NCI-H526 treated with DMSO at 0.1 percent for 48 hours (cell line): ENCODE measurements around the gene SETBP1.

Experiments
- DNase-seq: peaks from one replicate; lab custom pipeline; 2025; lab: John Stamatoyannopoulos, UW

Gene SETBP1

DNA sequence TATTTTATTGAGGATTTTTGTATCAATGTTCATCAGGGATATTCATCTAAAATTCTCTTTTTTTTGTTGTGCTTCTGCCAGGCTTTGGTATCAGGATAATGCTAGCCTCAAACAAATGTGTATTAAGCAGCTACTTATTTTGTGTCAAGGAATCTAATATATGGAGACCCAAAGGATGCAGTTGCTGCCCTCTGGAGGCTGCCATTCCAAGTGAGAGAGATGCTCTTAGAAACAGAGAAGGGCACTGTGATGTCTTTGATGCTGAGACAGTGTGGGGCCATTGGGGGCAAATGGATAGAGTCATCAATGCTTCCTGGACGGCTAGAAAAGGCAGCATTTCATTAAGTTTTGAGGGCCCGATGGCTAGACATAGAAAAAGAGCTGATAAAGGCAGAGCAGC, 292.6 kb downstream of the SETBP1 start:
- DNase-seq = no peak

DNA sequence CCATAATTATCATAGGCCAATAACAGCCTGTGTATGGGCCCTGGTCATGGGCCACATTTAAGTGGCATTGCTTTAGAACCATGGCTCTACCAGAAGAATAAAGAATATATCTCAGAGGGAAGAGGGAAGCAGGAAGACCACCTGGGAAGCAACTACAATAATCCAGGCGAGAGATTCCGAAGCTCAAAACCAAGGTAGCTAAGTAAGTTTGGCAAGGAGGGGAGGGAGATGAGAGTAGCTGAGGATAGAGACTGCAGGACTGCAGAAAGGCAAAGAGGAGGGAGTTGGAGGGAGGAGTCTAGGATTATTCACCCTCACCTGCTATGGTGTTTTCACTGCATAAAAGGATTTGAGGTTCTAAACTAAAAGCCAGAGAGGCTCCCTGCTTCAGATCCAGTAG, 293.5 kb downstream of the SETBP1 start:
- DNase-seq = no peak

DNA sequence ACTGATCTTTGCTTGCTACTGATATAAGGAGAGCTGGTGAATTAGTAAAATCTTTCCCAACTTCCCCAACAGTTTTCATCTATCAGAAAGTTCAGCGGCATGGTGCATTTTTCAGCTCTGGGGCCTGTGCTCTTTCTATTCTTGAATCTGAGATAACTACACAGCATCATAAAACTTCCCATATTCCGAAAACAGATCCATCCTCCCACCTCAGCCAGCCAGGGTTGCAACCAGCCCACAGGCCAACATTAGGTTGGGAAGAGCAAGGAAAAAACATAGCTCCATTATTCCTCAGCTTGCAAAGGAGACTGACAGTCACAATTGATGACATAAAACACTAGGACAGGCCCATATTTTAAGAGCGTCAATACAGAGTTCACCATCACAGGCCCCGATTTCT, 297.2 kb downstream of the SETBP1 start:
- no peak for DNase-seq

DNA sequence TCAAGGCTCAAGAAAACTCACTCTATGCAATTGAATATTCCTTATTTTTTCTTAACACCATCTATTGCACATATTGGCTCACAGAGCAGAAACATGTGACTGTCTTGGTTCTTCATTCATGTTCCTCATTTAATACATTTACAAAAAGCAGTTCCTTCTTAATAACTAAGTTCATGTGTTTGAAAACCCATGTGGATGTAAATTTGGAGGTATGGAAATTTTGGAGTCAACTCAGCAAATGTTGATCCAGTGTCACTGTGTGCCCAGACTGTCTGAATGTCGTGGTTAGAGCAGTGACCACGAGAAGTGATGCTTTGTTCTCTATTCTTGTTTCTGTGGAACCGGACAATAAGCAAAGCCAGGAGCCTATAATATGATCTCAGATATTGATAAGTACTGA, 299.1 kb downstream of the SETBP1 start:
- no peak for DNase-seq

DNA sequence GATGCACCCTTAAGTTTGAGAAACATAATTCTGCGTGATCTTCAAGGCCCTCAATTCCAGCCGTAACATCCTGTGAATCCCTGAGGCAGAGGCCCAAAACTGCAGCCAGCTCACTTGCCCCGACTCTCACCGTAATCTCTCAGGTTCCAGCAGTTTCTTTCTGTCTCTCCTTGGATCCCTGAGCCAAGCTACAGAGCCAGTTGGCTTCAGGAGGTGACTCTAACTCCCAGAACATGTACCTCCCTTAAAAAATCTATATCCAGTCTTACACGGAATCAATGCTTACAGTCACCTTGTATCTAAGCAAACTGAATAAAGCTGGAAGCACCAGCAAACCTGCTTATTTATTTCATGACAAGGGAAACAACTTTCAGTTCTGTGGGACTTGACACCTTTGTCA, 300.4 kb downstream of the SETBP1 start:
- DNase-seq = no peak

DNA sequence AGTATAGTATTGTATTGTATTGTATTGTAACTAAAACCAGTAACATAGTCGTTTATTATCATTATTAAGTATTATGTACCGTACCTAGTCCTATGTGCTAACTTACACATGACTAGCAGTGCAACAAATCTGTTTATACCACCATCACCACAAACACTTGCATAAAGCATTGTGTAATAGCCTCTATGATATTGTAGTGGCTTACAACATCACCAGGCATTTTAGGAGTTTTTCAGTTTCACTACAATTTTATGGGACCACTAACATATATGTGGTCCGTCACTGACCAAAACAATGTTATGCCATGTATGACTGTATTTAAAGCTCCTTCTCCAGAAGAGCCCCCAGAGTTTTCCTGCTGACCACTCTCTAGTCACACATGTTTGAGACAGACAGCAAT, 306.2 kb downstream of the SETBP1 start:
- no peak for DNase-seq

DNA sequence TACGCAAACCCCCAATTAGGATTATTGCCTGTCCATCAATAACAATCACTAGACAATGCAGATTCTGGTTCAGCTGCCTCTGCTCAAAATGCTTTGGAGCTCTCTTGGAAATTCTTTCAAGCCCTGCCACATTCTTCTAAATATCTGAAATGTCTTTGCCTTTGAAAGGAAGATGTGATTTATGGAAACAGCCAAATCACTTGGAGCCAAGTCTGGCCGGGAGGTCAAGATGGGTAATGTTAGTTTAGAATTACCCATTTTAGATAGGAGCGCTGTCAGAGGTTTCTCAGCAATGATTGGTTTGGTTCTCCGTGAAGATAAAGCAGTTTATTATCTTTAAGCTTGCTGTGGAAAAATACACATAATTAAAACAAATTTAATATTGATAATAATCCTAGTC, 306.7 kb downstream of the SETBP1 start:
- no peak for DNase-seq

DNA sequence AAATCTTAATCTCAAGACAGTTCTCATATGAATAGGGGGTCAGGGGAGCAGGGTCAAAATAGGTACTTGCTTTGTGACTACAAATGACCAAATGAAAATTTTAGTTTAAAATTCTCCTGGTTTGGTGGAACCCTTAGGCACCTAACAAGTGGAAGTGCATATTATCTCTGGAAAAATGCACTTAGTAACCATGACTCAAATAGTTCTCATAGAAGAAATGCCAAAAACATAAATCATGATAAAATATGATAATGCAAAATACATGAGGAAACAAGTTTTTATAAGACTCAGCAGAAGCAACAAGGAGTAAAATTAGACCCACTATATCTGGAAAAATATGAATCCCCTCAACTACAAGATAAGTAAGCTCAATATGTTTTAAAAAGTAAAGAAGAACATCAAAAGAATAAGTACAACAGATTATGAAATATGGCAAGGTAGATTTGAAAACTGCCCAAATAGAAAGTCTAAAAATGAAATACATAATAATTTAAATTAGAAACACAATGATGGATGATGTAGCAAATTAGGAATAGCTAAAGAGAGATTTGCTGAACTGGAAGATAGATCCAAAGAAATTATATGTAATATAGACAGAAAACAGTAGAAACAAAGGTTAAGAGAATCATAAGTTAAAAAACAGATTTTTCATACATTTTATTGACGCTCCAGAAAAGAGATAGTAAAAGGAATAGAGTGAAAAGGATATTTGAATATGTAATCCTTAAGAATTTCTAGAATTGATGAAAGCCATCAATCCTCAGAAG, 308.3 kb downstream of the SETBP1 start:
- DNase-seq = no peak

DNA sequence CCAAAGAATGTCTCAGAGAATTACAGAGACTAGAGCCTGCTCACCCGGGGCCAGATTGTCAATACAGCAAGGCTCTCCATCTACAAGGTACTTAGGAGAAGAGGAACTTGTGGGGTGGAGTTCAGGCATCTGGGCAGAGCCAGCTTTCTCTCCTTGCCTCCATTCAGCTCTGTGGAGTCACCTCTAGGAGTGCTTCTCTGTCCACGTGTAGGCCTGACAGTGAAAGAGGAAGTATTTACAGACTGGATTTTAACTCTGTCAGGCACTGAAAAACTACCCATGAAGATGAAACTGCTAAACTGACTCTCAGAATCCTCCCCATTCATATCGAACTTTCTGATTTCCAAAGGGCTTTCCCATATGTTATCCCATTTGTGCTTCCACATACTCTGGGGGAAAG, 315.6 kb downstream of the SETBP1 start:
- DNase-seq = no peak

DNA sequence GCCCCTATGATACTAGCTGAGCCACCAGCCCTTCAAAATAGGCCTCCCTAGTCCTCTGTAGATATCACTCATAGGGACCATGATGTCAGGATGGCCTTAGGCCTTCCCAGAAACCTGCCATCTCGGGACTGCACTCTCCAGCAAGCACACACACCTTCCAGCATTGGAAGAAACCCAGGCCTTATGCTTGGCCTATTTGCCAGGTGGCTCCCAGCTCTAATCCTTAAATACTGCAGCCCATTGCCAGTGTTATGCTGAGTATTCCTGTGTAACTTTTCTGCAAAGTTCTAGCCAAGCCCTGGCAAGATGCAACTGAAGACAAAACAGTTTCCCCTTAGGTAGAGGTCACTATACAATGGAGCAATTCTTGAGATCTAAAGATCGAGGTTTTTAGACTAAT, 316.5 kb downstream of the SETBP1 start:
- no peak for DNase-seq

DNA sequence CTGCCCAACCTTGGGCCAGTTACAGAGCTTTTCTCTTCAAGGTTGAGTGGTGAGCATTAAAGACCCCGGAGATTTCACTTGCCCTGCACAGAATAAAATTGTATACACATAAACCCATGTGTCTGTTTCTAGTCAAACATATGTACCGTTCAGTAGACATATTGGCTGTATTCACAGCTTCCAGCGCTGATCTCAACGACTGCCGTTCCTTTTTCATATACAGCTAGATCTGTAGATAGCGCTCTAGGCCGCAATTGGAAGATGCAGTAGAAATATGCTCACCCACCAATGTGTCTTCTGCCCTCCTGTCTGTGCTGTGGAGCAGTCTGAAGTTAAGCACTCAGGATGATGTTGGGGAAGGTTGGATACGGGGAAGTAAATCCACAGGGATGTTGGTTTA, 317.7 kb downstream of the SETBP1 start:
- no peak for DNase-seq

DNA sequence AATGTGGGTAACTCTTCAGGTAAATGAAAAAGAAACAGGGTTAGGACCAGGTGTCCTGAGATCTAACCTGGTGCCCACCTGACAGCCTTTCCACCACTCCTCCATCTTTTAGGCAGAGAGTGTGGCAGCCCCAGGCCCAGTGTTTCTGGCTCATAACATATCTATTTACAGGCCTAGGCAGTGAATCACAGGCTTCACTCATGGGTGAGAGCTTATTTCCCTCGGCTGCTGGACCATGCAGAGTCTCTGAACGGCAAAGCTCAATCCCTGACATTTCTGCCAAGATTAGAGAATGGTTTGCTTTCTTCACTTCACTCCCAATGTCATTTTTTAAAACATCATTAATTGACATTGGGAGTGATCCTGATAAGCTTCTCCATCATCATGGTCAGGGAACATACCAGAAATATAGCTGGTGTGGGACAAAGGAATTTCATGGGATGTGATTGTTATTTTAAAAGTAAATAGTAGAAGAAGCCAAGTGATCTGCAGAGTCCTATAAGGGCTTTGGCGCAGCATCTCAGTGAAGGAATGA, 323.9 kb downstream of the SETBP1 start:
- no peak for DNase-seq

DNA sequence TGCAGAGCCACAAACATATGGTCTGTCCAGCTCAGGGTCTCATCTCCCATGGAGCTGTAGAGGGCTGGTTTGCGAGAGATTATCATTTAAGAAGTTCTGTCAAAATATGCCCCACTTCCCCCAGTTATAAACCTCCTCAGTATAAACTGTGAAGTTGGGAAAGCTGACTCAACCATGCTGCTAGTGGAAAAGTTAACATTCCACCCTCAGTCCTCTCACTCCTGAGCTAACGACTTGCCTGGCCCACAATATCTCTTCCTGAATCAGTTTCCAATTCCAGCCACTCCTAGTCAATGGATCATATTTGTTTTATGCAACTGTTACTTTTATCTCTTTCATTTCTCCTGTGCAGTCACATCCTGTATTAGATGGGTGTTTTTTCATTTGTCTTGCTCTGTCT, 326.2 kb downstream of the SETBP1 start:
- DNase-seq = no peak

DNA sequence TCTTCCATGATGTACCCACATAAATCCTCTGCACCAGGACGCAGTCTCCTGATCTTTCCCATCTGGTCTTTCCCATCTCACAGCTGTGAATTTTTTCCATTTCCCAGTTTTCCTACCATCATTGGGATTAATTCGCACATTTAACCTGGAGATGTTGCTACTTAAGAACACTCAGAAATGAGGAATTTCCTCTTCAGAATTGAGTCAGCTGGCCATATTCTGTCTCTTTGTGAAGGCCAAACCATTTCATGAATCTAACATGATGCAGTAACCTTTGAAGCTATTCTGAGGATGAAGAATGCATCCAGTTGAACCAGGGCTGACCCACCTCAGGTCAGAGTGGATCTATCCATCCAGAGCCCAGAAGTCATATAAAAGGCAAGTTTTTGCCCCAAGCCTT, 326.8 kb downstream of the SETBP1 start:
- no peak for DNase-seq

DNA sequence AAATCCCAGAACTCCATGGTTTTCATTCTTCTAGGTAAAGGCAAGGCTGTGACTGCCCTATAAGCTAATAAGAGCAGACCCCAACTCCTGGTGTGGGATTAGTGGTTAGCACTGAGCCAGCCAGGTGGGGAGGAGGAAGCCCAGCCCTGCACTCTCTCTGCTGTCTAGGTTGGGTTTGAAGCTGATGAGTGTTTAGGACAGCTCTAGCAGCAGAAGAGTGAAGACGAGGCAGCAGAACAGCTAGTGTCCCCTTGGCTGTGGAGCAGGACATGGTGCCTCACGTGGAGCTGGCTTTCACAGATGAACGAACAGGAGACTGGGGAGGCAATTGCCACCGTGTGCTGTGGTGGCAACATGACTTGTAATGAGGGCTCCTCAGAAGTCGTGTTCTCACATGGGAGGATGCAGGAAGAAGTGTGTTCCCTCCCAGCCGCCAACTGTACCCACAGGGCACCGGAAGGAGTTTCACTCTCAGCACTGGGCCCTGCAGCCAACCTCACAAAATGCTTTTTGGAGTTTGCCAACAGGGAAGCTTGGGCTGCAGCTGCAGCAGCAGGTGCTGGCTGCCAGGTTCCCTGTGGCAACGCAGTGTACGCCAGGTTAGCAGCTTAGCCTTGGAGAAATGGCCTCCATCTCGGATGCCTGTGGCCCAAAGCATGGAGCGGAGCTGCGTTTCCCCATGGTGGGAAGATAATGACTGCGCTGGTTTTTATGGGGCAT, 328.2 kb downstream of the SETBP1 start:
- no peak for DNase-seq

DNA sequence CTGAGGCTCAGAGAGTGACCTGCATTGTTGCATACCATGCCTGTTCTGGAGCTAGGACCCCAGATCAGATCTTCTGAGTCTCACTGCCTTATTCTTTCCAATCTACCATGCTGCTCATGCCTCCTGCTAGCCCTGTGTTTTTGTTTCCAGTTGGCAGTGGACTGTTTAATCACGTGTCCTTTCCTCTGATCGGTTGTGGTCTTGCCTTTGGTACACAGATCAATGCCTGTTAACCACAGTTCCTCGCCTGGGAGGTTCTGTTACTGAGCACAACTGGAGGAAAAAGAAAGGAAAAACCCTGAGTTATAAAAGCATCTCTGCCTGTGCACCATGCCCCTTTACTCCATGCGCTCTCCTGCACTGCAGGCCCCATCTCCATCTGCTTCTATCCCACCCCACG, 329.1 kb downstream of the SETBP1 start:
- no peak for DNase-seq

DNA sequence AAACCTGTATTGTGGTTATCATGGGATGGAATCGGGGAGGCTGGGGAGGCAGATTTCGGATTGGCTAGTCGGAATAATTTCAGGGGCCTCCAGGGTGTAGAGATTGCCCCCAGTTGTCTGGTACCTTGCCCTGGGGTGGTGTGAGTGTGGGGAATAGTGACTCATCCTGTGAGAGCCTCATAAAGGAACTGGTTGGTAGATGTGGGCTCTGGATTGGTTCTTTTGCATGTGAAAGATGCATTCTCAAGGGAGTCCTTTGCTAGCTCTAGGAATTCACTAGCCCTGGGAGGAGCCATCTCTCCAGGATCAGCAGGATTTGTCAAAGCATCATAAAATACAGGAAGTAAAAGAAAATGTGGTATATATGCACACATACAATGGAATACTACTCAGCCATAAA, 331.6 kb downstream of the SETBP1 start:
- DNase-seq = no peak

DNA sequence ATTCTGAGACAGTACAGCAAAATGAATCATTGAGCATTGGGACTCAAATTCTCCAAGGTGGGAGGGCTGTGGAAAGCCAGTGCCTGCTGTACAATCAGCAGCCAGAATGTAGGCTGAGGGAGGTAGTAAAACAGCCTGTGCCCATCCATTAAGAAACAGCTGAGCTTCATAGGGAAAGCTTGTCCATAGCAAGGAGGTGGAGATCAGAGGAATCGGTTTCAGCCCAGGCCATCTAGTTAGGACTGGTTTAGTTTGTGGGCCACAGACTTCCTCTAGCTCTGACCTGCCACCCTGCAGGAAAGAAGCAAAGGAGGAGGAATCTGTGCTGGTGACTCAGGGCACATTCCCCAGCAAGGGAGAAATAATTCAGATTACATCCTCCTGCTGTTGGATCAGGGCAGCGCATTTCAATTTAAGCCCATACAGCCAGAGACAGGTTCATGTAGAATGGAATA, 333.4 kb downstream of the SETBP1 start:
- DNase-seq = peak; percentile 17

DNA sequence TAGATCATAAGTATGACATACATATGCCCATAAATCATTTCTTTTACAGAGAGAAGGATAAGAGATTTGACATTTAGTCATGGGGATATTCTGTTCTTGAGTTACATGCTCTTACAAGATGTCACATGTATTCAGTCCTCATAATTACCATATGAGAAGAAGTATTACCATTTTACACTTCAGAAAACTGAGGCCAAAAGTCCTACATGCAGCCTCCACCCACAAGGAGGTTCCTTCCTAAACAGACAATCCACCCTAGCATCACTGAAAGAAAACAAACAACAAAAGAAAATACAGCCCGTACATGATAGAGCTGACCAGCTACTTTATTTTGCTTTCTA, 335.1 kb downstream of the SETBP1 start:
- no peak for DNase-seq

DNA sequence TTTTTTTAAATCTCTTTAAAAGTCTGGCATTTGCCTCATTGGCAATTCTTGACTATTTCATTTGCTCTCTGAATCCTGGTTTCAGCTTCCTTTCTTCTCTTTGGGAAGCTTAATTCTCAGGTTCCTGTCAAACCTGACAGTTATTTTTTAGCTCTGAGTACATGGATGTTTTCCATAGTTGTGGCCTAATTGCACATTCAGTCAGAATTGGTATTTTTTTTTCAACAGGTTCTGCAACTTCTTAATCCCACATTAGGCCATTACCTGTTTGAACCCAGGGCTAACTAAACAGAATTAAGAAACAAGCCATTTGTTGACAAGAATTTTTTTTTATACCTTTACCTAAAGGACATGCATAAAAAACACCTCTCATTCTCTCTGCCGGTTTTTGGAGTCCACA, 338.8 kb downstream of the SETBP1 start:
- DNase-seq = no peak

DNA sequence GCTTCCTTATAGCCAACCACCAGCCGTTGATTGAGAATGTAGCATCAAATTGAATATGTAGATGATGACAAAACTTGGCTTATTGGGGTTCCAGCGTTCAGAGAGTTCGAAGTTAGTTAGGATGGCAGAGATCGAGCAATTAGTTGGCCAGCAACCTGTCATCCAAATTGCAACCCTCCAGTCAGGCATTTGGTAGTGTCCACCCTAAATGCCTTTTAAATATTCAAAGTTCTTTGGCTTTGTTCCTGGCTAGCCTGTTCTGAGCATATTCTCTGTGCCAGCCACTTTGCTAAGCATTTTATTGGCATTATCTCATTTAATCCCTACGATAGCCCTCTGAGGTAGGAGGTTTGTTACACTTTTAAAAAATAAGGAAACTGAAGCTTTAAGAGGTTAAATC, 342.8 kb downstream of the SETBP1 start:
- no peak for DNase-seq

DNA sequence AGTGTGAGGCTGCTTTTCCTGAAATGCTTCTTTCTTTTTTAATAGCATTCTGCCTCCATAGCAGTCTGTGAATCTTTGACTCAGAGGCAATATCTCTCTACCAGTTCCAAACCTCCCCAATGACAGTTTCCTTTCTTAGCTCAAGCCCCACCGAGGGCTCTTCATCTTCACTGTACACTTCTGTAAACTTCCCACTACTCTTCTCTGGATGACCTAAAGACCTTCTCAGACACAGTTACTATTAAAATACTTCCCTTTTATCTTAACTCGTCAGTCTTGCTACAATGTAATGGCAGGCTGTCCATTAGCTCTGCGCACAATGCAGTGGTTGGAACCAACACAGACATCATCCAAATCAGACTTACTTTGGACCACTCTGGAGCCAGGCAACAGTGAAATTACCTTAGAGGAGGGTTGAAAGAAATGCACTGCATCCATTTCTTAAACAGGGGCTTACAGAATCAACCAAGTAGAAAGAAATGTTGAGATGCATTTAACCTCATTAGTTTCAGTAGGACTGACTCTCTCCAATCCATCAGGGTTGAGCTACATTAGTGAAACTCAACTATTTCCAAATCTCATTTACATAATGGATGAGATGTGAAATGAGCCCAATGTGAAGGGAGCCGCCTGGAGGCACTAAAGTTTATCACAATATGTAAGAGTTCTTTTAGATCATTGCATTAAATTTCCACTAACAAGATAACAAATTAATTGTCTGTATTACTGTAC, 343.8 kb downstream of the SETBP1 start:
- DNase-seq = no peak

DNA sequence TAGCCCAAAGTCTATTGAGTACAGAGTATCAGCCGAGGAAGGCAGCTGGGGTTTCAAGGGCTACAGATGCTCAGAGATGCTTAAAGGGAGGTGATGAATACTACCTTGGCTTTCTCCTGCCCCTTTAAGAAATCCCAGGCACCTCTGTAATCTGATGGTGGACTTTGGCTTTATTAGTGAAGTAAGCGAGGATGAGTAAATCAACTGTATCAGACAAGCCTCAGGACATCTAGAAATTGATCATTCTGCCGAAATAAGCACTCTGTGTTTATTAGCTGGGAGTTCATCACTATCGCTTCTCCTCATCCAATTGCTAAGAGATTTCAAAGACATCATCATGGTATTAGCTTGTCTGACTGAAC, 344.4 kb downstream of the SETBP1 start:
- DNase-seq = no peak
